ENCODE measurements around the gene TLE3. TPM values are rescaled to one million over a fixed set of nuclear protein-coding genes. Genes with fewer than 3 reads are reported as not detected.

TLE3 gene
- total RNA-seq, 1 experiment from 2014 or later = 98.2 TPM

GRCh38 chr15:70023769-70024491 lies 73.8 kb downstream of the TLE3 start:
- Histone ChIP-seq H4K20me1 (ENCODE audit: control insufficient read depth, insufficient read depth, insufficient read length) (peaks cover 2% of the 10 kb centered on the region), H3K4me1 (ENCODE audit: insufficient read depth, low read length) (no peaks in the 10 kb centered on the region; the same call in 1 of the 2 replicates), H2BK120ac (ENCODE audit: low read depth, low read length, poor library complexity, severe bottlenecking) (no peak overlapping the region), H2AK5ac (ENCODE audit: insufficient read length, low read length) (no peak overlapping the region), H2BK15ac (ENCODE audit: low read depth, low read length) (no peak overlapping the region), H3K27ac (ENCODE audit: insufficient read length, low read depth, low read length) (no peak overlapping the region), H3K27me3 (ENCODE audit: insufficient read depth, low read length) (no peaks in the 10 kb centered on the region), H3K23me2 (ENCODE audit: insufficient read length, low read depth, low read length, poor library complexity, severe bottlenecking) (no peaks in the 10 kb centered on the region), H4K91ac (ENCODE audit: insufficient read length, low read depth, low read length) (no peak overlapping the region), H3K79me1 (ENCODE audit: insufficient read depth, low read depth, low read length, poor library complexity, severe bottlenecking) (no peaks in the 10 kb centered on the region), H3K18ac (ENCODE audit: insufficient read length, low read depth, low read length) (no peak overlapping the region), H3K4ac (ENCODE audit: low read depth, low read length) (no peak overlapping the region), H3K56ac (ENCODE audit: insufficient read length, low read depth, low read length) (no peak overlapping the region), H2AFZ (ENCODE audit: low read length) (no peak overlapping the region), H2BK5ac (ENCODE audit: insufficient read length, low read length) (no peak overlapping the region), H3T11ph (ENCODE audit: low read length) (no peak overlapping the region), H3K14ac (ENCODE audit: insufficient read depth, low read length) (no peak overlapping the region; the same call in 1 of the 2 replicates), H2BK20ac (ENCODE audit: low read depth, low read length, poor library complexity, severe bottlenecking) (no peak overlapping the region), H3K79me2 (ENCODE audit: insufficient read depth, low read length) (no peaks in the 10 kb centered on the region), H3K4me2 (ENCODE audit: insufficient read depth, insufficient read length, low read length) (no peak overlapping the region), H4K8ac (replicated peaks; ENCODE audit: insufficient read length, low read depth, low read length) (no peak overlapping the region), H4K5ac (ENCODE audit: insufficient read length, low read depth, low read length) (no peak overlapping the region), H3K23ac (ENCODE audit: insufficient read length, low read depth, low read length) (no peak overlapping the region), H2BK12ac (ENCODE audit: insufficient read length, low read depth, low read length) (no peak overlapping the region), H3K9ac (ENCODE audit: extremely low read depth, insufficient read length, low read length) (no peak overlapping the region), H3K9me3 (ENCODE audit: control insufficient read depth, low read depth, low read length) (no peaks in the 10 kb centered on the region)
- H3K4me3 Mint-ChIP-seq = no peak overlapping the region; a peak in 1 of 5 replicates
- H3K27me3 Mint-ChIP-seq (ENCODE audit: low read depth) = peaks cover 5% of the 10 kb centered on the region
- H3K9me3 Mint-ChIP-seq = peaks cover 7 to 11% of the 10 kb centered on the region in 2 experiments
- peaks cover 0 to 11% (median 3%) of the 10 kb centered on the region in 3 experiments; a peak in 4 of 7 replicates for H3K36me3 Mint-ChIP-seq (ENCODE audit: insufficient read depth in 1 of 3, low read depth in 3 of 3)
- H3K27ac Mint-ChIP-seq = no peak overlapping the region; a peak in 1 of 7 replicates
- peaks cover 21 to 30% of the 10 kb centered on the region in 2 experiments for H3K4me1 Mint-ChIP-seq
- no peak for DNase-seq
- no peak for TF ChIP-seq CTCF (conservative IDR thresholded peaks at IDR 0.05)
- no CpG with 5 or more reads among the region's 16 CpGs for WGBS (ENCODE audit: extremely low coverage, insufficient read length, low lambda C conversion rate)

Data from H9 (cell line).